PC-9 (cell line): ENCODE measurements around the gene EHD2. TPM values are rescaled to one million over a fixed set of nuclear protein-coding genes. Genes with fewer than 3 reads are reported as not detected.

Source experiments
- BruUV-seq: library from RNA; stranded (reverse); fragments of 400-500 nt; replicated peaks from 2 replicates; lab custom pipeline; 2021; lab: Mats Ljungman, UMichigan
- CTCF ChIA-PET: fragments of 300-600 bp; sonication (Branson Sonifier 250); formaldehyde crosslinking; loops from one replicate; lab custom pipeline; 2022; ENCODE audit warnings: antibody characterized with exemption; lab: Charles Lee
- POLR2A ChIA-PET: fragments of 300-600 bp; sonication (Branson Sonifier 250); formaldehyde crosslinking; loops from one replicate; lab custom pipeline; 2022; ENCODE audit warnings: antibody characterized with exemption; ENCODE audit not compliant: unreplicated experiment; lab: Charles Lee
- DNase-seq, 2 experiments: peaks; one replicate each; pipeline versions ENCODE4 v3.0.0 to v3.0.0-alpha.2; 2015 to 2022; ENCODE audit warnings: mixed read lengths in 1 of 2
- H2AFZ ChIP-seq: fragments of 200-600 bp; sonication (generic); 2 replicates; pipeline ENCODE4 v1.8.1; 2017; ENCODE audit warnings: antibody characterized with exemption
- H3F3A ChIP-seq: fragments of 200-600 bp; sonication (generic); 2 replicates; pipeline ENCODE4 v1.8.1; 2017; ENCODE audit warnings: antibody characterized with exemption, mild to moderate bottlenecking, low read depth; ENCODE audit not compliant: insufficient read depth
- H3K27ac ChIP-seq: fragments of 200-600 bp; sonication (generic); 2 replicates; pipeline ENCODE4 v1.6.1; 2016; ENCODE audit warnings: mixed run types
- H3K27me3 ChIP-seq: fragments of 200-600 bp; sonication (generic); 2 replicates; pipeline ENCODE4 v1.6.1; 2016; ENCODE audit warnings: low read depth, mixed run types; ENCODE audit not compliant: insufficient read depth
- H3K36me3 ChIP-seq: fragments of 200-600 bp; sonication (generic); 2 replicates; pipeline ENCODE4 v1.6.1; 2016; ENCODE audit warnings: low read depth, mixed run types
- H3K4me1 ChIP-seq: fragments of 200-600 bp; sonication (generic); replicated peaks from 2 replicates; pipeline ENCODE4 v1.6.1; 2016; ENCODE audit warnings: mixed run types; ENCODE audit not compliant: insufficient read depth
- H3K4me2 ChIP-seq: fragments of 200-600 bp; sonication (generic); 2 replicates; pipeline ENCODE4 v1.6.1; 2017; ENCODE audit warnings: mixed run types
- H3K4me3 ChIP-seq: fragments of 200-600 bp; sonication (generic); 2 replicates; pipeline ENCODE4 v1.6.1; 2016; ENCODE audit warnings: mixed run types
- H3K79me2 ChIP-seq: fragments of 200-600 bp; sonication (generic); 2 replicates; pipeline ENCODE4 v1.6.1; 2017; ENCODE audit warnings: low read depth, mixed run types
- H3K9me2 ChIP-seq: fragments of 200-600 bp; sonication (generic); 2 replicates; pipeline ENCODE4 v1.8.1; 2017; ENCODE audit warnings: mild to moderate bottlenecking; ENCODE audit not compliant: insufficient read depth
- H3K9me3 ChIP-seq: fragments of 200-600 bp; sonication (generic); 2 replicates; pipeline ENCODE4 v1.8.1; 2016; ENCODE audit warnings: low read depth; ENCODE audit not compliant: insufficient read depth
- H4K20me1 ChIP-seq: fragments of 200-600 bp; sonication (generic); 2 replicates; pipeline ENCODE4 v1.8.1; 2017; ENCODE audit not compliant: insufficient read depth
- EZH2 ChIP-seq: fragments of 200-600 bp; sonication (generic); IDR thresholded peaks from 2 replicates; pipeline ENCODE4 v1.8.0; 2017; ENCODE audit warnings: antibody characterized with exemption, low read depth
- intact Hi-C: fragments of 100-400 bp; cut with micrococcal nuclease; formaldehyde crosslinking; loops from one replicate; pipeline ENCODE4 v1.10.0; 2022; ENCODE audit not compliant: unreplicated experiment
- total RNA-seq: library from RNA; stranded (reverse); gene quantifications from 2 replicates; pipeline ENCODE4 v1.2.3, GENCODE V29; 2021
- TF ChIP-seq, protein P1 (sequence below): fragments of 200-600 bp; sonication (generic); conservative IDR thresholded peaks from 2 replicates; pipeline ENCODE4 v1.6.1; 2017; ENCODE audit warnings: mixed run types, antibody characterized with exemption, mild to moderate bottlenecking, moderate library complexity

EHD2 gene
- total RNA-seq, 1 experiment from 2014 or later = 25.6 TPM

- no peak for DNase-seq
- no TSS peak for BruUV-seq
- H3K27me3 ChIP-seq = no peaks in the 10 kb centered on the region
- H3K9me3 ChIP-seq = no peaks in the 10 kb centered on the region
- H4K20me1 ChIP-seq = no peaks in the 10 kb centered on the region
- H3K36me3 ChIP-seq = no peaks in the 10 kb centered on the region
- H3K4me2 ChIP-seq = no peak overlapping the region
- intact Hi-C loops = no loop called here
- peaks cover 10% of the 10 kb centered on the region; the same call in 1 of the 2 replicates for H3F3A ChIP-seq
- H2AFZ ChIP-seq = no peak overlapping the region
- no peaks in the 10 kb centered on the region for H3K9me2 ChIP-seq
- CTCF ChIA-PET = no interaction called here
- no peaks in the 10 kb centered on the region for H3K4me1 ChIP-seq
- H3K79me2 ChIP-seq = no peaks in the 10 kb centered on the region
- TF ChIP-seq, protein P1, sequence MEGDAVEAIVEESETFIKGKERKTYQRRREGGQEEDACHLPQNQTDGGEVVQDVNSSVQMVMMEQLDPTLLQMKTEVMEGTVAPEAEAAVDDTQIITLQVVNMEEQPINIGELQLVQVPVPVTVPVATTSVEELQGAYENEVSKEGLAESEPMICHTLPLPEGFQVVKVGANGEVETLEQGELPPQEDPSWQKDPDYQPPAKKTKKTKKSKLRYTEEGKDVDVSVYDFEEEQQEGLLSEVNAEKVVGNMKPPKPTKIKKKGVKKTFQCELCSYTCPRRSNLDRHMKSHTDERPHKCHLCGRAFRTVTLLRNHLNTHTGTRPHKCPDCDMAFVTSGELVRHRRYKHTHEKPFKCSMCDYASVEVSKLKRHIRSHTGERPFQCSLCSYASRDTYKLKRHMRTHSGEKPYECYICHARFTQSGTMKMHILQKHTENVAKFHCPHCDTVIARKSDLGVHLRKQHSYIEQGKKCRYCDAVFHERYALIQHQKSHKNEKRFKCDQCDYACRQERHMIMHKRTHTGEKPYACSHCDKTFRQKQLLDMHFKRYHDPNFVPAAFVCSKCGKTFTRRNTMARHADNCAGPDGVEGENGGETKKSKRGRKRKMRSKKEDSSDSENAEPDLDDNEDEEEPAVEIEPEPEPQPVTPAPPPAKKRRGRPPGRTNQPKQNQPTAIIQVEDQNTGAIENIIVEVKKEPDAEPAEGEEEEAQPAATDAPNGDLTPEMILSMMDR = no peak
- TF ChIP-seq EZH2 = no peak
- POLR2A ChIA-PET = no interaction called here
- H3K27ac ChIP-seq = no peak overlapping the region
- H3K4me3 ChIP-seq = no peak overlapping the region
Observed at GRCh38 chr19:47686679-47687450, 26.4 kb upstream of the EHD2 start.

GRCh38 chr19:47687906-47688305, 25.3 kb upstream of the EHD2 start:
- Histone ChIP-seq H3K4me3 (no peak overlapping the region), H4K20me1 (no peaks in the 10 kb centered on the region), H3K9me2 (no peaks in the 10 kb centered on the region), H3K36me3 (no peaks in the 10 kb centered on the region), H3K9me3 (no peaks in the 10 kb centered on the region), H2AFZ (no peak overlapping the region), H3K27me3 (no peaks in the 10 kb centered on the region), H3K27ac (no peak overlapping the region), H3K4me2 (no peak overlapping the region), H3K4me1 (no peaks in the 10 kb centered on the region), H3K79me2 (no peaks in the 10 kb centered on the region), H3F3A (peaks cover 10% of the 10 kb centered on the region; the same call in 1 of the 2 replicates)
- no peak for TF ChIP-seq EZH2
- TF ChIP-seq, protein P1 = no peak
- intact Hi-C loops = no loop called here
- ChIA-PET POLR2A (no interaction called here), CTCF (interaction anchor here (0.7 kb wide), 1 partner anchor 19 kb away, joined by 3 read pairs; no protein-coding TSS in a partner anchor)
- no TSS peak for BruUV-seq
- no peak for DNase-seq

GRCh38 chr19:47691090-47691489, 22.1 kb upstream of the EHD2 start:
- CTCF ChIA-PET = no interaction called here
- intact Hi-C loops = no loop called here

More at GRCh38 chr19:47691090-47691489, 22.1 kb upstream of the EHD2 start:
- no peaks in the 10 kb centered on the region for H3K79me2 ChIP-seq
- peaks cover 5% of the 10 kb centered on the region; the same call in 1 of the 2 replicates for H3F3A ChIP-seq
- no peak for TF ChIP-seq EZH2
- TF ChIP-seq, protein P1 = no peak
- BruUV-seq = no TSS peak
- POLR2A ChIA-PET = no interaction called here
- H3K9me3 ChIP-seq = no peaks in the 10 kb centered on the region
- no peaks in the 10 kb centered on the region for H3K4me1 ChIP-seq
- H3K27me3 ChIP-seq = no peaks in the 10 kb centered on the region
- H3K4me3 ChIP-seq = no peak overlapping the region
- peaks cover 5% of the 10 kb centered on the region; the same call in 1 of the 2 replicates for H4K20me1 ChIP-seq
- H3K4me2 ChIP-seq = no peak overlapping the region
- H3K27ac ChIP-seq = no peak overlapping the region
- no peaks in the 10 kb centered on the region for H3K9me2 ChIP-seq
- no peak for DNase-seq
- H2AFZ ChIP-seq = no peak overlapping the region
- no peaks in the 10 kb centered on the region for H3K36me3 ChIP-seq
